ENCODE results near the gene ADPRH. TPM values are rescaled to one million over a fixed set of nuclear protein-coding genes. Genes with fewer than 3 reads are reported as not detected.
"Not testable (repeated sequence)": the region's sequence is repeated elsewhere in the genome, so short reads cannot be mapped to it uniquely, and the experiment has no call there.

ADPRH gene
- total RNA-seq, 4 donors from 2014 or later: 0.35 to 5.0 (median 1.4) TPM

- H3K27ac ChIP-seq: no peak overlapping the region
- no peak overlapping the region for H3K4me3 ChIP-seq
- DNase-seq: no peak
- H3K36me3 ChIP-seq: no peaks in the 10 kb centered on the region
- H3K4me1 ChIP-seq: no peaks in the 10 kb centered on the region
- TF ChIP-seq CTCF (IDR thresholded peaks at IDR 0.05): no peak
- TF ChIP-seq POLR2A (IDR thresholded peaks at IDR 0.05): no peak
- H3K9me3 ChIP-seq: no peaks in the 10 kb centered on the region
- H3K27me3 ChIP-seq: no peaks in the 10 kb centered on the region
Observed at GRCh38 chr3:119548341-119548740, 31.0 kb upstream of the ADPRH start.

- no peak for DNase-seq
- Histone ChIP-seq H3K4me1 (peaks cover 0 to 1% (median 0%) of the 10 kb centered on the region in 4 donors), H3K4me3 (no peak overlapping the region), H3K27ac (no peak overlapping the region), H3K36me3 (no peaks in the 10 kb centered on the region), H3K27me3 (no peaks in the 10 kb centered on the region), H3K9me3 (no peaks in the 10 kb centered on the region)
- TF ChIP-seq POLR2A (IDR thresholded peaks at IDR 0.05): no peak
- no peak for TF ChIP-seq CTCF (IDR thresholded peaks at IDR 0.05)
Observed at GRCh38 chr3:119550192-119550910, 28.9 kb upstream of the ADPRH start.

- H3K9me3 ChIP-seq: no peaks in the 10 kb centered on the region
- DNase-seq: no peak
Observed at GRCh38 chr3:119551598-119551997, 27.7 kb upstream of the ADPRH start.

GRCh38 chr3:119552928-119553327, 26.4 kb upstream of the ADPRH start:
- H3K27me3 ChIP-seq, H3K36me3 ChIP-seq, H3K27ac ChIP-seq, H3K4me1 ChIP-seq, H3K9me3 ChIP-seq, H3K4me3 ChIP-seq, DNase-seq: not testable (repeated sequence)

More at GRCh38 chr3:119551598-119551997, 27.7 kb upstream of the ADPRH start:
- Histone ChIP-seq H3K36me3 (no peaks in the 10 kb centered on the region), H3K4me1 (peaks cover 0 to 4% (median 0%) of the 10 kb centered on the region in 4 donors), H3K4me3 (no peak overlapping the region), H3K27ac (no peak overlapping the region), H3K27me3 (no peaks in the 10 kb centered on the region)
- no peak for TF ChIP-seq POLR2A (IDR thresholded peaks at IDR 0.05)
- no peak for TF ChIP-seq CTCF (IDR thresholded peaks at IDR 0.05)

GRCh38 chr3:119553823-119554415, 25.4 kb upstream of the ADPRH start:
- Histone ChIP-seq H3K4me3 (no peak overlapping the region), H3K4me1 (peaks cover 0 to 4% (median 0%) of the 10 kb centered on the region in 4 donors), H3K27ac (no peak overlapping the region), H3K27me3 (no peaks in the 10 kb centered on the region), H3K9me3 (no peaks in the 10 kb centered on the region), H3K36me3 (no peaks in the 10 kb centered on the region)
- TF ChIP-seq CTCF (IDR thresholded peaks at IDR 0.05) (no peak), POLR2A (IDR thresholded peaks at IDR 0.05) (no peak)
- DNase-seq: no peak

- peak in 1 of 3 donors; percentile 37 for DNase-seq
- no peaks in the 10 kb centered on the region for H3K36me3 ChIP-seq
- no peak overlapping the region for H3K27ac ChIP-seq
- H3K9me3 ChIP-seq: no peaks in the 10 kb centered on the region
- no peak overlapping the region for H3K4me3 ChIP-seq
- peaks cover 0 to 4% (median 0%) of the 10 kb centered on the region in 4 donors for H3K4me1 ChIP-seq
- no peaks in the 10 kb centered on the region for H3K27me3 ChIP-seq
- TF ChIP-seq POLR2A (IDR thresholded peaks at IDR 0.05) (no peak), CTCF (IDR thresholded peaks at IDR 0.05) (no peak)
Observed at GRCh38 chr3:119555309-119555735, 24.0 kb upstream of the ADPRH start.
